Cardiac muscle cell (in vitro differentiated cells and primary cell): ENCODE results near the gene SIRPB2. TPM values are rescaled to one million over a fixed set of nuclear protein-coding genes. Genes with fewer than 3 reads are reported as not detected.

Source experiments
- DNase-seq, 2 donors: peaks; one replicate each; pipeline versions ENCODE4 v3.0.0 to v3.0.0-alpha.2; 2010 to 2017; ENCODE audit warnings: low read depth in 1 of 2, low spot score in 1 of 2
- H3K27ac ChIP-seq: fragments of 200-600 bp; sonication (generic); 2 replicates; pipeline ENCODE4 v1.5.1; 2016
- H3K27me3 ChIP-seq: fragments of 200-600 bp; sonication (generic); 2 replicates; pipeline ENCODE4 v1.6.0; 2016; ENCODE audit warnings: control low read depth
- H3K36me3 ChIP-seq: fragments of 200-600 bp; sonication (generic); 2 replicates; pipeline ENCODE4 v1.5.1; 2016; ENCODE audit warnings: control low read depth
- H3K4me1 ChIP-seq: fragments of 200-600 bp; sonication (generic); 2 replicates; pipeline ENCODE4 v1.8.1; 2017; ENCODE audit warnings: low read depth, mild to moderate bottlenecking, mixed run types
- H3K4me3 ChIP-seq: fragments of 200-600 bp; sonication (generic); 2 replicates; pipeline ENCODE4 v1.5.1; 2016; ENCODE audit warnings: mild to moderate bottlenecking
- H3K9me3 ChIP-seq: fragments of 200-600 bp; sonication (generic); 2 replicates; pipeline ENCODE4 v1.5.1; 2017; ENCODE audit warnings: low read depth, mild to moderate bottlenecking, control low read depth
- polyA plus RNA-seq: library from polyadenylated mRNA; unstranded; fragments of >200 nt; fragmentation: Nextera tagmentation; extraction: Ambion mirVana; gene quantifications from 2 replicates; pipeline ENCODE4 v1.2.1, GENCODE V29; 2016
- total RNA-seq: library from RNA; depleted of rRNA; stranded (reverse); fragments of >200 nt; gene quantifications from 2 replicates; pipeline ENCODE4 v1.2.3, GENCODE V29; 2016
- TF ChIP-seq, protein P1 (sequence below): IDR thresholded peaks from 2 replicates; pipeline ENCODE4 v1.5.1; 2012; ENCODE audit warnings: low read depth, mild to moderate bottlenecking, low read length

SIRPB2 gene
- total and polyA plus RNA-seq, 2 experiments from 2014 or later, result not detected

DNA sequence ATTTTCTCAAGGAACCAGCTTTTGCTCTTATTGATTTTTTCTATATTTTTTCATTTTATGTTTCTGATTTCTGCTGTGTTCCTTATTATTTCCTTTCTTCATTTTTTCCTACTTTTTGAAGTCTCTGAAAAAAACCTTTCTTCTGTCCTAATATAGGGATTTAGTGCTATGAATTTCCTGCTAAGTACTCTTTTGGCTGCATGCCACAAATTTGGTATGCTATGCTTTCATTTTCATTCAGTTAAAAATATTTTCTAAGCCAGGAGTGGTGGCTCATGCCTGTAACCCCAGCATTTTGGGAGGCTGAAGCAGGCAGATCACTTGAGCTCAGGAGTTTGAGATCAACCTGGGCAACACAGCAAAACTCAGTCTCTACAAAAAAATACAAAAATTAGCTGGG is 35.7 kb upstream of the SIRPB2 start:
- H3K27me3 ChIP-seq, result peaks cover 4% of the 10 kb centered on the region
- no peaks in the 10 kb centered on the region for H3K4me1 ChIP-seq
- no peak overlapping the region for H3K27ac ChIP-seq
- TF ChIP-seq, protein P1, sequence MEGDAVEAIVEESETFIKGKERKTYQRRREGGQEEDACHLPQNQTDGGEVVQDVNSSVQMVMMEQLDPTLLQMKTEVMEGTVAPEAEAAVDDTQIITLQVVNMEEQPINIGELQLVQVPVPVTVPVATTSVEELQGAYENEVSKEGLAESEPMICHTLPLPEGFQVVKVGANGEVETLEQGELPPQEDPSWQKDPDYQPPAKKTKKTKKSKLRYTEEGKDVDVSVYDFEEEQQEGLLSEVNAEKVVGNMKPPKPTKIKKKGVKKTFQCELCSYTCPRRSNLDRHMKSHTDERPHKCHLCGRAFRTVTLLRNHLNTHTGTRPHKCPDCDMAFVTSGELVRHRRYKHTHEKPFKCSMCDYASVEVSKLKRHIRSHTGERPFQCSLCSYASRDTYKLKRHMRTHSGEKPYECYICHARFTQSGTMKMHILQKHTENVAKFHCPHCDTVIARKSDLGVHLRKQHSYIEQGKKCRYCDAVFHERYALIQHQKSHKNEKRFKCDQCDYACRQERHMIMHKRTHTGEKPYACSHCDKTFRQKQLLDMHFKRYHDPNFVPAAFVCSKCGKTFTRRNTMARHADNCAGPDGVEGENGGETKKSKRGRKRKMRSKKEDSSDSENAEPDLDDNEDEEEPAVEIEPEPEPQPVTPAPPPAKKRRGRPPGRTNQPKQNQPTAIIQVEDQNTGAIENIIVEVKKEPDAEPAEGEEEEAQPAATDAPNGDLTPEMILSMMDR, result no peak
- H3K36me3 ChIP-seq, result no peaks in the 10 kb centered on the region
- H3K4me3 ChIP-seq, result no peak overlapping the region
- DNase-seq, result peak in 1 of 2 donors; percentile 43
- H3K9me3 ChIP-seq, result no peaks in the 10 kb centered on the region

DNA sequence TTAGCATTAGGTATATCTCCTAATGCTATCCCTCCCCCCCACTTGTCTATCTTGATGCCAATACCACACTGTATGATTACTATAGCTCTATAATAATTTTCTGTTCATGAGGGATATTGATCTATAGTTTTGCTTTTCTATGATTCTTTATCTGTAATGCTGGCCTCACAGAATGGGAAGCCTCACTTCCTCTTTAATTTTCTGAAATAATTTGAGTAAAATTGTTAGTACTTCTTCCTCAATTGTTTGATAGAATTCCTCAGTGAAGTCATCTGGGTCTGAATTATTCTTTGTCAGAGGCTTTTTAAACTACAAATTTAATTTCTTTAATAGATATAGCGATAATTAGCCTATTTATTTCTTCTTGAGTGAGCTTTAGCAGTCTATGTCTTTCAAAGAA is 35.1 kb upstream of the SIRPB2 start:
- TF ChIP-seq, protein P1, result no peak
- Histone ChIP-seq H3K27me3 (peaks cover 4% of the 10 kb centered on the region), H3K4me1 (no peaks in the 10 kb centered on the region)

DNA sequence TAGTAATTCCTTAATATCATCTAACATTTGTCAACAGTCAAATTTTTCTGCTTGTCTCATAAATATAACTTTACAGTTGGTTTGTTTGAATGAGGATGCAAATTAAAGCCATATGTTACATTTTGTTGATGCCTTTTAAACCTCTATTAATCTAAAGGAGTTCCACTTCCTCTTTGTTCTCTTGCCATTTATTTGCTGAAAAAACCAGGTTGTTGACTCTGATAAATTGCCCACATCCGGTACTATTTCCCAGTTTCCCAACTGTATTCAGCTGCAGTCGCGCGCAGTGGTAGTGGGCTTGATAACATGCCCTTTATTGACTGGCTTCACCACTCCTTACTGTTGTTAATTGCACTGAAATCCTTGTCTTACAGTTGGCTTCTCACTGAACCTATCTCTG is 32.8 kb upstream of the SIRPB2 start:
- no peak overlapping the region for H3K27ac ChIP-seq
- no peak overlapping the region for H3K4me3 ChIP-seq
- H3K27me3 ChIP-seq, result no peaks in the 10 kb centered on the region
- DNase-seq, result no peak
- no peaks in the 10 kb centered on the region for H3K4me1 ChIP-seq
- H3K9me3 ChIP-seq, result no peaks in the 10 kb centered on the region
- H3K36me3 ChIP-seq, result no peaks in the 10 kb centered on the region
- TF ChIP-seq, protein P1, result no peak

More for the DNA sequence above, 35.1 kb upstream of the SIRPB2 start:
- H3K4me3 ChIP-seq, result no peak overlapping the region
- no peak overlapping the region for H3K27ac ChIP-seq
- no peaks in the 10 kb centered on the region for H3K36me3 ChIP-seq
- DNase-seq, result no peak
- H3K9me3 ChIP-seq, result no peaks in the 10 kb centered on the region

DNA sequence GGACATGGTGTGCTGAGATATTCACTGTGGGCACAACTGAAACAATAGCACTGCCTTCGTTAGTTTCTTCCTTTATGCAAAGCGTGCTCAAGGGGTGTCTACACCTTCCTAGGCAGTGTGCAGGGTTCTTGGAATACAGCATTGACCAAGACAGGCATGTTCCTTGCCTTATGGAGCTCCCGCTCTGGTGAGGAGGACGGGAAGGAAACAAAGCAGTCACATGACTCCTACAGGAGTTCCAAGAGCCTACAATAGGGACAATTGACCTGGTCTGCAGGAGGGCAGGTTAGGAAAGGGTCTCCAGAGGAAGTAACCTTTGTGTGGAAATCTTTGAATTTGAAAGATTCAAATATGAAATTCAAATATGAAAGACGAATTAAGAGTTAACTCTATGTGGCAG is 25.8 kb upstream of the SIRPB2 start:
- no peaks in the 10 kb centered on the region for H3K4me1 ChIP-seq
- H3K9me3 ChIP-seq, result no peaks in the 10 kb centered on the region
- H3K27ac ChIP-seq, result no peak overlapping the region
- no peaks in the 10 kb centered on the region for H3K36me3 ChIP-seq
- no peak overlapping the region for H3K4me3 ChIP-seq
- peaks cover 3% of the 10 kb centered on the region for H3K27me3 ChIP-seq
- TF ChIP-seq, protein P1, result no peak
- no peak for DNase-seq

DNA sequence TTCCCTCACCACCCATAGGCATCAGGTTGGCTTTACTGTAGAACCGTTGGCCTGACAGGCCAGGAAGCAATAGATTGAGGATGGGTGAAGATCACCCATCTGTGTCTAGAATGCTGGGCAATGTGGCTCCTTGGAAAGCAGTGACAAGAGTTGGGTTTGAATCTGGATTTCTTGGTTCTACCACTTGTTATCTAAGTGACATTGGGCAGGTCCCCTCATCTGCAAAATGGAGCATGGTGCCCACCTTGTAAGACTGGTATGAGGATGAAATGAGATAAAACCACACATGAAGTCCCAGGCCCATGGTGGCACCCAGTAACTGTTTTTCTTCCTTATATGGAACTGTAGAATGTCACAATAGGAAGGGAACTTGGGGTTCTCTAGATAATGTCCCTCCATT is 22.6 kb upstream of the SIRPB2 start:
- H3K27me3 ChIP-seq, result peaks cover 17% of the 10 kb centered on the region
- DNase-seq, result no peak
- TF ChIP-seq, protein P1, result no peak
- no peaks in the 10 kb centered on the region for H3K36me3 ChIP-seq
- H3K4me1 ChIP-seq, result no peaks in the 10 kb centered on the region
- H3K4me3 ChIP-seq, result no peak overlapping the region
- H3K9me3 ChIP-seq, result no peaks in the 10 kb centered on the region
- H3K27ac ChIP-seq, result no peak overlapping the region

DNA sequence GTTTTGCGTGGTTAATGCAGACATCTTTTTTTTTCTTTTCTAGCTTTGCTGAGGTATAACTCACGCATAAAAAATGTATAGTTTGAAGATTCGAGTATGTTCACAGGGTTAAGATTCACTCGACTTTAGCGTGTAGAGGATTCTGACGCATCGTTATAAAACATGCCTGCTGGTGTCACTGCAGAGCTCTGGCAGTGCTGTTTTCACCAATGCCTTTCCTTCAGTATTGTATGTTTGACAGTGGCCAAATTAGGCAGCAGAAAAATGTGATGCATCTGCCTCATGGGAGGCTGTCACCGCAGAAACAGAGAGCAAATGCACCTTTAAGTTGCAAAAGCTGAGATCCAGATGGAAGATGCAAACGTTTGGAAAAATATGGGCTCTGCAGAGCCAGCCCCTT is 18.0 kb upstream of the SIRPB2 start:
- Histone ChIP-seq H3K27ac (no peak overlapping the region), H3K4me3 (no peak overlapping the region), H3K36me3 (no peaks in the 10 kb centered on the region), H3K9me3 (no peaks in the 10 kb centered on the region), H3K27me3 (peaks cover 35% of the 10 kb centered on the region), H3K4me1 (no peaks in the 10 kb centered on the region)
- TF ChIP-seq, protein P1, result peak; percentile 42
- DNase-seq, result peak; percentile 6 to 35
